Common myeloid progenitor, CD34-positive (primary cell): Measurements from ENCODE around the gene GRK3.
"Not testable (repeated sequence)": the region's sequence is repeated elsewhere in the genome, so short reads cannot be mapped to it uniquely, and the experiment has no call there.

Experiments used
- CTCF ChIA-PET: fragments of 350-600 bp; sonication (Branson Sonifier 250); formaldehyde crosslinking; loops from one replicate; lab custom pipeline; 2021; ENCODE audit warnings: antibody characterized with exemption; lab: Charles Lee
- POLR2A ChIA-PET: fragments of 350-600 bp; sonication (Branson Sonifier 250); formaldehyde crosslinking; loops from one replicate; lab custom pipeline; 2021; ENCODE audit warnings: antibody characterized with exemption; lab: Charles Lee
- DNase-seq, 3 donors: peaks; one replicate each; pipeline versions ENCODE4 v3.0.0 to v3.0.0-alpha.2; 2013
- H3K27ac ChIP-seq, 2 experiments: 1 replicate in 1 of 2; 2 replicates in 1 of 2; pipeline ENCODE4 v1.7.0; 2013; ENCODE audit warnings: inconsistent platforms in 2 of 2, low read length in 2 of 2, mild to moderate bottlenecking in 2 of 2, low read depth in 1 of 2, moderate library complexity in 1 of 2; ENCODE audit not compliant: severe bottlenecking in 2 of 2, insufficient read depth in 1 of 2, poor library complexity in 1 of 2
- H3K27me3 ChIP-seq, 5 experiments: replicated peaks in 2 of 5; 1 replicate in 3 of 5; 2 replicates in 2 of 5; pipeline versions ENCODE4 v1.6.1 to v1.7.0; 2013; ENCODE audit warnings: low read length in 4 of 5, mild to moderate bottlenecking in 2 of 5, moderate library complexity in 2 of 5, inconsistent platforms in 1 of 5; ENCODE audit not compliant: insufficient read depth in 5 of 5, control insufficient read depth in 4 of 5
- H3K36me3 ChIP-seq, 4 experiments: 1 replicate in 2 of 4; 2 replicates in 2 of 4; pipeline versions ENCODE4 v1.6.1 to v1.7.0; 2013; ENCODE audit warnings: low read length in 3 of 4, control low read depth in 1 of 4, mild to moderate bottlenecking in 1 of 4; ENCODE audit not compliant: control insufficient read depth in 4 of 4, insufficient read depth in 4 of 4
- H3K4me1 ChIP-seq, 4 experiments: 1 replicate in 3 of 4; 2 replicates in 1 of 4; pipeline versions ENCODE4 v1.6.1 to v1.7.1; 2013; ENCODE audit warnings: low read length in 3 of 4, mild to moderate bottlenecking in 3 of 4, control low read depth in 1 of 4, inconsistent platforms in 1 of 4, moderate library complexity in 1 of 4; ENCODE audit not compliant: control insufficient read depth in 4 of 4, insufficient read depth in 4 of 4; ENCODE audit errors: control extremely low read depth in 1 of 4
- H3K4me3 ChIP-seq, 7 experiments: 1 replicate in 4 of 7; 2 replicates in 3 of 7; pipeline versions ENCODE4 v1.5.1 to v1.7.0; 2013; ENCODE audit warnings: mild to moderate bottlenecking in 7 of 7, low read length in 6 of 7, moderate library complexity in 6 of 7, inconsistent platforms in 2 of 7, low read depth in 2 of 7, control low read depth in 1 of 7; ENCODE audit not compliant: insufficient read depth in 4 of 7, control insufficient read depth in 1 of 7; ENCODE audit errors: extremely low read depth in 1 of 7
- H3K9me3 ChIP-seq, 5 experiments: 1 replicate in 4 of 5; 2 replicates in 1 of 5; pipeline versions ENCODE4 v1.6.1 to v1.7.1; 2013; ENCODE audit warnings: low read length in 4 of 5, mild to moderate bottlenecking in 2 of 5, inconsistent platforms in 1 of 5, low read depth in 1 of 5, moderate library complexity in 1 of 5; ENCODE audit not compliant: control insufficient read depth in 4 of 5, insufficient read depth in 2 of 5; ENCODE audit errors: control extremely low read depth in 1 of 5
- WGBS: methylation state at CpG from one replicate; pipeline ENCODE4 v1.1.5; 2013; ENCODE audit not compliant: insufficient coverage; 5-methylcytosine and 5-hydroxymethylcytosine counted together

GRK3 gene

DNA sequence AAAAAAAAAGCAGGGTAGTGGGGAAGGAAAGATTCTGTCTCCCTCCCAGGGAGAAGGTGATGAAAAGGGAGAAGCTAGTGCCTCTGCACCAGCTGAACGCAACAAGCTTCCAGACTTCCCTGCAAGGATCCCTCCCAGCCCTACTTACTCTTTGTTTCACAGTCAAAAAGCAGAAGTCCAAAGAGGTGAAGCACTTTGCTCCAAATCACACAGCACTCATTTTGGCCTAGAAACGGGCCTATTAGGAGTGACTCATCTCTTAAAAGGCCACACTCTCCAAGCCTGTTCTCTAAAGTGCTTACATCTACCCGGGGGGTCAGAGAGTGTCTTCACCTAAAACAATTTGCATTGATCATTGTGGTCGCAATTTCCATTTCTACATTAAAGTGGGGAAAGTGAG, 17.7 kb upstream of the GRK3 start:
- Histone ChIP-seq H3K9me3 (no peaks in the 10 kb centered on the region), H3K27me3 (no peaks in the 10 kb centered on the region), H3K27ac (no peak overlapping the region), H3K36me3 (no peaks in the 10 kb centered on the region), H3K4me1 (peaks cover 18 to 62% (median 36%) of the 10 kb centered on the region in 4 experiments), H3K4me3 (no peak overlapping the region)
- DNase-seq = peak in 2 of 3 donors; percentile 56 to 70
- WGBS = no CpG with 5 or more reads among the region's 4 CpGs
- ChIA-PET POLR2A (no interaction called here), CTCF (interaction anchor here (1.4 to 1.7 kb wide), 2 partner anchors 17 to 155 kb away, joined by 4 to 5 read pairs; no protein-coding TSS in a partner anchor)

DNA sequence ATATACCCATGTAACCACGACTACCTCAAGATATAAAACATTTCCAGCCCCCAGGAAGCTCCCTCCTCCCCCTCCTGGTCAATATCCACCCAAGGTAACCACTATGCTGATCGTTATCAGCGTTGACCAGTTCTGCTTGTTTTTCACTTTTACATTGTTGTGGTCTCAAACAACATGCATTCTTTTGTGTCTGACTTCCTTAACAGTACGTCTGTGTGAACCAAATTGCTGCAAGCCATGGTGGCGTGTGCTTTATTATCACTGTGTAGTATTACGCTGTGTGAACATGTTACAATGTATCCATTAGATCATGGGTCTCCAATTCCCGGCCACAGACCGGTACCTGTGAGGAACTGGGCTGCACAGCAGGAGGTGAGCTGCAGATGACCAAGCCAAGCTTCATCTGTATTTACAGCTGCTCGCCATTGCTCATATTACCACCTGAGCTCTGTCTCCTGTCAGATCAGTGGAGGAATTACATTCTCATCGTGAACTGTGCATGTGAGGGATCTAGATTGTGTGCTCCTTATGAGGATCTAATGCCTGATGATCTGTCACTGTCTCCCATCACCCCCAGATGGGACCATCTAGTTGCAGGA, 15.5 kb upstream of the GRK3 start:
- H3K36me3 ChIP-seq = no peaks in the 10 kb centered on the region
- POLR2A ChIA-PET = no interaction called here
- CTCF ChIA-PET = interaction anchor here (0.6 to 1.3 kb wide), 3 partner anchors 12 to 156 kb away, joined by 3 to 5 read pairs (median 3); no protein-coding TSS in a partner anchor
- H3K27ac ChIP-seq = no peak overlapping the region
- DNase-seq = peak in 2 of 3 donors; percentile 28 to 50
- no peaks in the 10 kb centered on the region for H3K9me3 ChIP-seq
- H3K27me3 ChIP-seq = no peaks in the 10 kb centered on the region
- H3K4me1 ChIP-seq = peaks cover 18 to 61% (median 36%) of the 10 kb centered on the region in 4 experiments
- H3K4me3 ChIP-seq = peak overlapping the region in 1 of 7 experiments; percentile 22
- 65% methylated on average over 4 of the region's 10 CpGs for WGBS

DNA sequence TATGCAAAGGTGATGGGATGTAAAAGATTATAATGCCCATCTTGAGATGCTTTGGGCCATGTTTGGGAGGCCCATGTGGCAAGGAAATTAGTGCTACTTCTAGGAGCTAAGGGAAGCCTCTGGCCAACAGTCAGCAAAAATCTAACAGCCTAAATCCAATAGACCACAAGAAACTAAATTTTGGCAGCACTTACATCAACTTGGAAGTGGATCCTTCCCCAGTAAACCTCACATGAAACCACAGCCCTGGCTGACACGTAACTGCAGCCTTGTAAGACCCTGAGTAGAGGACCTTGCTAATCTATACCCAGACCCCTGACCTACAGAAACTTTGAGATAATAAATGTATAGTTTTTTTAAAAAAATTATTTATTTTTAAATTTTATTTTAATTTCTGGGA, 13.1 kb upstream of the GRK3 start:
- H3K27me3 ChIP-seq = no peaks in the 10 kb centered on the region
- peaks cover 14 to 41% (median 26%) of the 10 kb centered on the region in 4 experiments for H3K4me1 ChIP-seq
- H3K27ac ChIP-seq = no peak overlapping the region
- DNase-seq = peak in 2 of 3 donors; percentile 77 to 83
- H3K9me3 ChIP-seq = no peaks in the 10 kb centered on the region
- H3K4me3 ChIP-seq = no peak overlapping the region
- CTCF ChIA-PET = interaction anchor here (1.6 kb wide), 1 partner anchor 115 kb away, joined by 4 read pairs; no protein-coding TSS in a partner anchor
- no CpG with 5 or more reads among the region's 1 CpG for WGBS
- POLR2A ChIA-PET = no interaction called here
- H3K36me3 ChIP-seq = no peaks in the 10 kb centered on the region

DNA sequence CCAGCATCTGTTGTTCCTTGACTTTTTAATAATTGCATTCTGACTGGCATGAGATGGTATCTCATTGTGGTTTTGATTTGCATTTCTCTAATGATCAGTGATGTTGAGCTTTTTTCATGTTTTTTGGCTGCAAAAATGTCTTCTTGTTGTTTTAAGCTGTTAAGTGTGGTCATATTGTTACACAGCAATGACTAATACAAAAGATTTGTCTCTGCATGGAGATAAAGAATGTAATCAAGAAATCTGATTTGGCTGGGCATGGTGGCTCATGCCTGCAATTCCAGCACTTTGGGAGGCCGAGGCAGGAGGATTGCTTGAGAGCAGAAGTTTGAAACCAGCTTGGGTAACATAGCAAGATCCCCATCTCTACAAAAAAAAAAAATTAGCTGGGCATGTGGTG, 12.1 kb upstream of the GRK3 start:
- DNase-seq, POLR2A ChIA-PET, CTCF ChIA-PET, H3K27ac ChIP-seq, H3K27me3 ChIP-seq, H3K4me3 ChIP-seq, H3K9me3 ChIP-seq, H3K36me3 ChIP-seq: not testable (repeated sequence)
- peaks cover 13 to 35% (median 19%) of the 10 kb centered on the region in 4 experiments for H3K4me1 ChIP-seq
- WGBS = no CpG with 5 or more reads among the region's 1 CpG

DNA sequence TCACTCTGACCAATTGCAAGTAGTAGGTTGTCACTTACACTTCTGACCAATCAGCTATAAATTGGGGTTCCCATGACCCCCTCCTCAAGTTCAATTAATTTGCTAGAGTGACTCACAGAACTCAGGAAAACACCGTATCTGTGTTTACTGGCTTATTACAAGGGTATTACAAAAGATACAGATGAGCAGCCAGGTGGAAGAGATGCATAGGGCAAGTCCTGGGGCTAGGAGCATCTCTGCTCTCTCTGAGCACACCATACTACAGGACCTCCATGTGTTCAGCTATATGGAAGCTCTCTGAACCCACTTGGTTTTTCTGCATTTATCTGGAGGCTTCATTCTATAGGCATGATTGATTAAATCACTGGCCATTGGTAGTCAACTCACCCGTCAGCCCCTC, 11.3 kb upstream of the GRK3 start:
- Histone ChIP-seq H3K36me3 (no peaks in the 10 kb centered on the region), H3K4me1 (peaks cover 9 to 28% (median 14%) of the 10 kb centered on the region in 4 experiments), H3K27ac (no peak overlapping the region), H3K27me3 (no peaks in the 10 kb centered on the region), H3K9me3 (no peaks in the 10 kb centered on the region), H3K4me3 (no peak overlapping the region)
- 100% methylated on average over 1 of the region's 2 CpGs for WGBS
- POLR2A ChIA-PET = interaction anchor here (0.6 kb wide), 1 partner anchor 1001 kb away, joined by 3 read pairs; no protein-coding TSS in a partner anchor
- no peak for DNase-seq
- CTCF ChIA-PET = interaction anchor here (1.1 to 1.9 kb wide), 3 partner anchors 9 to 16 kb away, joined by 3 to 7 read pairs (median 4); no protein-coding TSS in a partner anchor

DNA sequence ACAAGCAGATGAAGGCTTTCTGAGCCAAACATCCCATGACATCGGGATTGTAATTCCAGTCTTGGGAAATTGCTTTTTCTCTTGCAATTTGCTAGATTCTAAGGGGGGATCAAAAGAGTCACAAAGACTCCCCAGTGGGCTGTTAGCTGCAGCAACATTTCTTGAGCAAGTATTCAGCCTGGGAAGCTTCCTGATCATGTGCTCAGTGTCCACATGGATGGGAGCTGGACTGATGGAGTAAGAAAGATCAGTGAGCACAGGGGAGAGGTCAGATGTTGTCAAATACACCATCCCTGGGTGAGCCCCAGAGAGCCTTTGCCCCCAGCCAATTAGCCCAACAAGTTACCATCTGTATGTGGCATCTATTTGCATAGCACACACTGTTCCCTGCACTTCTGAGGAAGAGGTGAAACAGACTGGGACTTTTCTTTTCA, 10.2 kb upstream of the GRK3 start:
- H3K4me3 ChIP-seq = no peak overlapping the region
- no peaks in the 10 kb centered on the region for H3K9me3 ChIP-seq
- ChIA-PET POLR2A (no interaction called here), CTCF (interaction anchor here (1.1 to 1.9 kb wide), 3 partner anchors 9 to 17 kb away, joined by 3 to 7 read pairs (median 4); no protein-coding TSS in a partner anchor)
- DNase-seq = no peak
- peaks cover 0 to 2% (median 0%) of the 10 kb centered on the region in 5 experiments for H3K27me3 ChIP-seq
- peaks cover 3 to 17% (median 7%) of the 10 kb centered on the region in 4 experiments for H3K4me1 ChIP-seq
- WGBS = 91% methylated on average over 1 of the region's 1 CpG
- H3K27ac ChIP-seq = no peak overlapping the region
- no peaks in the 10 kb centered on the region for H3K36me3 ChIP-seq

DNA sequence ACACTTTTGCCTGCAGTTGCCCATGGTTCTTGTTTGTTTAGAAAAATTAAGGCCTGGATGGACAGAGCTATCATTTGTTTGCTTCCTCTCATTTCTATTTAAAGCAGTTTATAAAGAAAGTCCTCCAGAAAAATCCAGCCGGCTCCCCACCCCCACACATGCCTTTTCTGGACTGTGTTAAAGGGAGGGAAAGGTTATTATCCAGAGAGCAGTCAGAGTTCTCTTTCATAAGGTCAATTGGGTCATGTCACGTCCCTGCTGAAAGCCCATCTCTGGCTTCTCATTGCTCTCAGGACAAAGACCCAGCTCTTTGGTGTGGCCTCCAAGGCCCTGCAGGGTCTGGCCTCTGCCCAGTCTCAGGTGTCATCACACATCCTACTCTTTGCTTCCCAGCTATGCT, 9.8 kb upstream of the GRK3 start:
- Histone ChIP-seq H3K27ac (no peak overlapping the region), H3K4me1 (peaks cover 3 to 16% (median 7%) of the 10 kb centered on the region in 4 experiments), H3K27me3 (peaks cover 0 to 2% (median 0%) of the 10 kb centered on the region in 5 experiments), H3K36me3 (no peaks in the 10 kb centered on the region), H3K4me3 (no peak overlapping the region), H3K9me3 (no peaks in the 10 kb centered on the region)
- no peak for DNase-seq
- ChIA-PET POLR2A (no interaction called here), CTCF (interaction anchor here (1.1 to 1.9 kb wide), 2 partner anchors 8 to 10 kb away, joined by 4 to 7 read pairs; no protein-coding TSS in a partner anchor)
- 100% methylated on average over 1 of the region's 2 CpGs for WGBS
